ENCODE results near the gene PLG. TPM values are rescaled to one million over a fixed set of nuclear protein-coding genes. Genes with fewer than 3 reads are reported as not detected.
"Not testable (repeated sequence)": the region's sequence is repeated elsewhere in the genome, so short reads cannot be mapped to it uniquely, and the experiment has no call there.

The PLG gene
- total RNA-seq, 2 experiments from 2014 or later, result not detected

- no peak for DNase-seq
- no peaks in the 10 kb centered on the region for H3K4me1 Mint-ChIP-seq
- H3K27ac Mint-ChIP-seq, result no peak overlapping the region
- H3K36me3 Mint-ChIP-seq, result no peaks in the 10 kb centered on the region
- H3K4me3 Mint-ChIP-seq, result no peak overlapping the region
- peaks cover 13% of the 10 kb centered on the region for H3K9me3 Mint-ChIP-seq
- peaks cover 12% of the 10 kb centered on the region for H3K27me3 Mint-ChIP-seq
Measured at GRCh38 chr6:160801418-160801817, 99.4 kb downstream of the PLG start.

DNA sequence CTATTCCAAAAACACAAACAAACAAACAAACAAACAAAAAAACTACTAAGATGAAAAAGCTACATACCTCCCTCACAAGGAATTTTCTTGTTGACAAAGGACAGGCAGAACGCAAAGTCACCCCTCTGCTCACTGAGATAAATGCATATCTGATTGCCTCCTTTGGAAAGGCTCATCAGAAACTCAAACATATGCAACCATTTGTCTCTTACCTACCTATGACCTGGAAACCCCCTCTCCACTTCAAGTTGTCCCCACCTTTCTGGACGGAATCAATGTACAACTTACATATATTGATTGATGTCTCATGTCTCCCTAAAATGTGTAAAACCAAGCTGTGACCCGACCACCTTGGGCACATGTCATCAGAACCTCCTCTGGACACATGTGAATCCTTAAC, 100.0 kb downstream of the PLG start:
- peaks cover 12% of the 10 kb centered on the region for H3K27me3 Mint-ChIP-seq
- not testable (repeated sequence) for H3K4me3 Mint-ChIP-seq, H3K27ac Mint-ChIP-seq, H3K4me1 Mint-ChIP-seq, H3K36me3 Mint-ChIP-seq, DNase-seq
- peaks cover 11% of the 10 kb centered on the region for H3K9me3 Mint-ChIP-seq

Other genes starting within 250 kb of the PLG start
- not detected for gene LPA, start 38.0 kb upstream of the PLG start, total RNA-seq

Measured in activated naive CD8-positive, alpha-beta T cell treated with anti-CD3 and anti-CD28 coated beads for 36 hours (primary cell).